Transverse colon (tissue), 4 donors: Measurements from ENCODE around the gene TBL1Y.

ENCODE experiments used
- CTCF ChIP-seq, 5 experiments: fragments of 200-600 bp in 3 of 5; fragments of 450-650 bp in 2 of 5; sonication (generic) in 3 of 5; IDR thresholded peaks; 1 replicate in 2 of 5; 2 replicates in 3 of 5; pipeline ENCODE4 v1.5.1; 2016 to 2017; ENCODE audit warnings: antibody characterized with exemption in 5 of 5, inconsistent platforms in 3 of 5, mild to moderate bottlenecking in 2 of 5, moderate library complexity in 1 of 5
- EP300 ChIP-seq: sonication (generic); formaldehyde crosslinking; IDR thresholded peaks from one replicate; pipeline ENCODE4 v1.6.1; 2017; ENCODE audit warnings: antibody characterized with exemption, low read depth
- POLR2A ChIP-seq: fragments of 450-650 bp; IDR thresholded peaks from one replicate; pipeline ENCODE4 v1.6.1; 2016; ENCODE audit warnings: antibody characterized with exemption, mild to moderate bottlenecking, moderate library complexity
- POLR2AphosphoS5 ChIP-seq, 3 donors: sonication (generic); formaldehyde crosslinking; IDR thresholded peaks; one replicate each; pipeline ENCODE4 v1.6.1; 2016; ENCODE audit warnings: antibody characterized with exemption in 3 of 3

- TF ChIP-seq CTCF (IDR thresholded peaks at IDR 0.05) (no peak), EP300 (no peak), POLR2AphosphoS5 (IDR thresholded peaks at IDR 0.05) (no peak), POLR2A (no peak)
Measured at GRCh38 chrY:6894496-6894895, 16.0 kb upstream of the TBL1Y start.
